NCI-H187 treated with DMSO at 0.1 percent for 48 hours (cell line): ENCODE measurements around the gene RPL35.

Experiments used
- DNase-seq: peaks from one replicate; lab custom pipeline; 2025; lab: John Stamatoyannopoulos, UW

The RPL35 gene

DNA sequence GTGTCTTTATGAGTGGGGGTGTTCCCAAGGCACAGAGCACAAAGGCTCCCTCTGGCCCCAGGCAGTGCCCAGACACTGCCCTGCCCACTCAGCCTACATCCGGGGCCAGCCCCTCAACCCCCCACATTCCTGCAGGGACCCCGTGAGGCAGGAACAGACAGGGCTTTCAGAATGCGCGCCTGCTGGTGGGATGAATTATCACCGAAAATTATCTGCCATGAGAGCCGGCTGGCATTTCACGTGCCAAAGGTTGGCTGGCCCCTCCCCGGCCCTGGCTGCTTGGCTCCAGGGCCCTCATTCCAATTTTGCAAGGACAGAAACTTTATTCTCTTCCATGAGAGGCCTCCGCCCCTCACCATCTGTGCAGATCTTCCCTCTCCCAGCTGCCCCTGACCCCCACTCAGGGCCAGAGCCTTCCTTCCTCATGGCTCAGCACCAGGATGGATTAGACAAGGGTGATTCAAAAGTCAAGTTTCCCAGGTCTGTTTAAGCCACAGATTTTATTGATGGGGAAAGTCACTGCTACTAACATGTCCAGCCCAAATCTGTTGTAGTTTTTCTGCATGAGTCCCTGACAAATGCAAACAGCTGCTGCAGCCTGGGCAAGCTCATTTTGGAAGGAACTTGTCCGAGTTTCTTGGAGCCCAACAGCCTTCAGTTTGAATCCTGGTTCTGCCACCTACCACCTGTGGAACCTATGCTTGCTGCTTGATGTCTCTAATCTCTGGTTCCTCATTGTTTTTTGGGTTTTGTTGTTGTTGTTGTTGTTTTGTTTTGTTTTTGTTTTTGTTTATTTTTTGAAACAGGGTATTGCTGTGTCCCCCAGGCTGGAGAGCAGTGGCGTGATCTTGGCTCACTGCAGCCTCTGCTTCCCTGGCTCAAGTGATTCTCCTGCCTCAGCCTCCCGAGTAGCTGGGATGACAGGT, 40.8 kb downstream of the RPL35 start:
- DNase-seq = no peak

DNA sequence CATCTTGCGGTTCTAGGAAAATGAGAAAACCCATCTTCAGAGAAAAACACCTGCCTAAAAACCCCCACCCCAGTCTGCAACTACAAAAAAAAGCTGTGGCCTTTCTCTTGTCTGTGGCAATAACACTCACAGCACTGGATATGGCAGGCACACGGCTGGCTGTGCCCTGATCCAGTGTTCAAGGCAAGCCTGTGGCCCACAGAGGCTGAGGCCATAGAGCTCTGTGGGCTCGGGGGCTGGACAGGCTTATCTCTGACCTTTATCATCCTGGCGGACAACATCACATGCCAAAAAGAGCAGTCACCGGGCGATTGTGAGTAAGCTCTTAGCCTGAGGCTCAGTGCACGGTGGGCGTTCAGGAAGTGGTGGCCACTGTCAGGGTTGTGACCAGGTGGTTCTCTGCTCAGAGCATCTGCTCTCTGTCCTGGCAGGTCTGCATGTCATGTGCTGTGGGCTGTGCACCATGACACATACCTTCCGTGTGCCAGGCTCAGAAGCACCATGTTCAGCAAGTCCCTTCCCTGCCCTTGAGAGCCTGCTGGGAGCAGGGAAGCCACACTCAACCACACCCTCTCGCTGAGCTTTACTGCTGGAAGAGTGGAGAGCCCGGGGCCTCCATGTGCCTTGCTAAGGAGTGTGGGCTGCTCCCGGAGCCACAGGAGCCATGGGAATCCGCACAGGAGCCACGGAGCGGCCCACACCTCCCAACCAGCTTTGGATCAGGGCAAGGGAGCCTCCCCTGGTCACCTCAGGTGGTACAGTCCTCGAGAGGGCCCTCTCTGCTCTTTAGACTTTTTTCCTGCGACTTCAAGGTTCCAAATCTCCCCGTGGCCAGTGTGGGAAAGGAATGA, 43.1 kb downstream of the RPL35 start:
- DNase-seq = no peak

DNA sequence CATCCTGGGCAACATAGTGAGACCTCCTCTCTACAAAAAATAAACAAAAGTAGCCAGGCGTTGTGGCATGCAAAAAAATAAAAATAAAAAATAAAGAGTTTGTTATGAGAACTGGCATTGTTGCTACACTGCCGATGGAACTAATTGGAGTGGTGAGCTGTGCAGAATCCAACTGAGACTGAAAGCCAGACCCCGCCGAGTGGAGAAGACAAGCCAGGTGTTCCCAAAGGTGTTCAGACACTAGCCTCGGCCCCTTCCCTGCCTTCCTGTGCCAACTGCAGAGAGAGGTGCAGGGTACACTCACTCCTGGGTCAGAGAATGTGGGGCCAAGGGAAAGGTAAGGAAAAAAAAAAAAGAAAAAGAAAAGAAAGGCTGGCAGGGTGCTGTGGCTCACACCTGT, 46.2 kb downstream of the RPL35 start:
- DNase-seq = no peak

DNA sequence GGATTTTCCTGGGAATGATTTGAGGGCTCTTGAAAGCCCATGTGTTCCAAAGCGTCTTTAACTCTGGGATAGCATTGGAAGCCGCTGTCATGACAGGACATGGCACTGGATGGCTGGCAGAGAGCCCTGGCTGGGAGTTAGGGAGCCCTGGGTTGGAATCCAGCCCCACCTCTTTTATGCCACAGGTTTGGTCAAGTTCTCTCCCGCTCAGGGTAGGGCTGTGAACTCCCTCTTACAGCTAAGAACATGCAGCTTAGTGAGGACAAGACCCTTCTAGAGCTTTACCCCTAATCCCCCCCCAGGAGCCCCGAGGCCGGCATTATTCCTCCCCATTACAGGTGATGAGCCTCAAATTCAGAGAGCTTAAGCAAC, 47.6 kb downstream of the RPL35 start:
- DNase-seq = no peak

DNA sequence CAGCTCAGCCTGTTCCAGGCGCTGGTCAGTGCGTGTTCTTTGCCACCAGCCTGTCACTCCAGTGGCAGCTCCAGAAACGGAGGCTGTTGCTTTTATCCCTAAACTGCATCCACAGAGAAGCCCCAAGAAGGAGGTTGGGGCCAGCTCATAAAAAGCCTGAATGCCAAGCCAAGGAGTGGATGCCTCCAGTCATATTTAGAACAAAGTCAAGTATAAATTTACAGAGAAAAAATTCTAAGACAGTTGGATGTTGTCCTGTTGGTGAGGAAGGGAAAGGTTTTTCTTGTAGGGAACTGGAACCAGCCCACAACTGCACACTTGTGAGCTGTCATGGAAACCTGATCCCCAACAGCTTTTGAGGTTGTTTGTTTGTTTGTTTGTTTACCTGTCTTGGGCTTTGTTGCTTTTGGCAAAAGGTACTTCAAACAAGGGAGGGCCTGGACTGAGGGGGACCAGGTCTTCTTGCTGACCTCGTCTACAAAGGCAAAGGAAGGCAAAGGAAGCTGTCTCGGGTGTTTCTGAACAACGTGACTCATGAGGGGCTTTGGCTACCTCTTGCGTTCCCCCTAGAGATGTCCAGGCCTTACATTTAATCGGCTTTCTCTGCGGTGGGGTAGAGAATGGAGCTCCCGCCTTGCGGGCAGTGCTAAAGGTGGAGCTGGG, 48.1 kb downstream of the RPL35 start:
- no peak for DNase-seq

DNA sequence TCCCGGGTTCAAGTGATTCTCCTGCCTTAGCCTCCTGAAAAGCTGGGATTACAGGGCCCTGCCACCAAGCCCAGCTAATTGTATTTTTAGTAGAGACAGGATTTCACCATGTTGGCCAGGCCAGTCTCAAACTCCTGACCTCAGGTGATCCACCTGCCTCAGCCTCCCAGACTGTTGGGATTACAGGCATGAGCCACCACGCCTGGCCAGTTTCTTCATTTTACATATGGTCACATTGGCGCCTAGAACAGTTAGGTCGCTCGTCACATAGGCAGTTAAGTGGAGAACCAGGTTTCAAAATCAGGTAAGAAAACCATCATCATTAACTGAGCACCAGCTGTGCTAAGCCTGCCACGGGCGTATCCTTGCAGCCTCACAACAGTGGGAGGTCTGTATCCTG, 48.7 kb downstream of the RPL35 start:
- DNase-seq = no peak

DNA sequence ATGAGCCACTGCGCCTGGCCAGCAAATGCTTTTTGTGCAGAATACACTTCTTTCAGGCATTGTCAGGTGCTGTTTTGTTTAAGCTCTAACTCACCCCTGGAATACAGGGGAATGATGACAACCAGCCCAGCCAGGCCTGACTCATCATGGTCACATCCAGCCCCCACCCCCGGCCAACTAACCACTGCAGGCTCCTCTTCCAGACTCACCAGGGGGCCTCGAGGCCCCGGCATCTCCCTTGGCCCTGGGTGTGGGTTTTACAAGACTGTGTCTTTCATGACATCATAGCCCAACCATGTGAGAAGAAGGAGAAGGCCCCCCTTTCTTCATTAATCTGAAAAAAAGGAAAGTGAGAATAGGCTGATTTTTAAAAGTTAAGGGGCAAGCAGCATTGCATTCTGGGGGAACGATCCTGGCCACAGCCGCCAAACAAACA, 49.3 kb downstream of the RPL35 start:
- DNase-seq = no peak

DNA sequence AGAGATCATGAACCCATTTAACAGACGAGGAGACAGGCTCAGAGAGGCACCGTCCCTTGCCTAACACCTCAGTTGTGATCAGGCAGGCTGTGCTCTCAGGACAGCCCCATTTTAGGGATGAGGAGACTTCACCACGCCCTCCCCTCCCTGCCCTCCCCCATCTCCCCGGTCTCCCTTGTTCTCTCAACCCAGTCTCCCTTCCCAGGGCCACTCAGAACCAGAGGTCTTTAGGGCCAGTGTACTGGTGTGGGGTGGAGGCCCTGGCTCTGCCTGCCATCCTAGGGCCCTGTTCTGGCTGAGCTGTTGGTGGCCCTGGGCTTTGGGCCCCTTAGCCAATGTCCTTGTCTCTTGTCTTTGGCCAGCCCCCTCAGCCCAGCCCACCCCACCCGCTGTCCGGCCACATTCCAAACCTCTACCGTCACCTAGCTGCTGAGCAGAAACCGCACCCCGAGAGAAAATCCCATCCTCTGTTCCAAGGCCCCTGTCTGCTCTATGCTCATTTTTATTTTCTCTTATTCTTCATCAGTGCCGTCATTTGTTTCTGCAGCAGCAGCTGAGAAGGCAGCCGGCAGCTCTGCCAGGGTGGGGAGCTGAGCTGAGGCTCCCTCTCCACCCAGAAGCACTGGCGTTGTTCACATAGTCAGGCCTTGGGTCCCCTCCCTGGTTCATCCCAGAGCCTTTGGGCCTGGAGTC, 50.9 kb downstream of the RPL35 start:
- DNase-seq = no peak

DNA sequence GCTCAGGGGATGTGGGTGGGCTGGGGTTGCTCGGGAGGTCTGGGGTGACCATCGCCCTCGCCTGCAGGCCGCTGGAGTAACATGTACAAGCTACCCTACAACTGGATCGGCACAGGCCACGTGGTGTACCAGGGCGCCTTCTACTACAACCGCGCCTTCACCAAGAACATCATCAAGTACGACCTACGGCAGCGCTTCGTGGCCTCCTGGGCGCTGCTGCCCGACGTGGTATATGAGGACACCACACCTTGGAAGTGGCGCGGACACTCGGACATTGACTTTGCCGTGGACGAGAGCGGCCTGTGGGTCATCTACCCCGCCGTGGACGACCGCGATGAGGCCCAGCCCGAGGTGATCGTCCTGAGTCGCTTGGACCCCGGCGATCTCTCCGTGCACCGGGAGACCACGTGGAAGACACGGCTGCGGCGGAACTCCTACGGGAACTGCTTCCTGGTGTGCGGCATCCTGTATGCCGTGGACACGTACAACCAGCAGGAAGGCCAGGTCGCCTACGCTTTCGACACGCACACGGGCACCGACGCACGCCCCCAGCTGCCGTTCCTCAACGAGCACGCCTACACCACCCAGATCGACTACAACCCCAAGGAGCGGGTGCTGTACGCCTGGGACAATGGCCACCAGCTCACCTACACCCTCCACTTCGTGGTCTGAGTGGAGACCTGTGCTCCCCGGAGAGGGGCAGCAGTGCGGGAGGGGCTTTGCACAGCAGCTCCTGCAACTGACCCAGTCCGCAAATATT, 51.8 kb downstream of the RPL35 start:
- no peak for DNase-seq

DNA sequence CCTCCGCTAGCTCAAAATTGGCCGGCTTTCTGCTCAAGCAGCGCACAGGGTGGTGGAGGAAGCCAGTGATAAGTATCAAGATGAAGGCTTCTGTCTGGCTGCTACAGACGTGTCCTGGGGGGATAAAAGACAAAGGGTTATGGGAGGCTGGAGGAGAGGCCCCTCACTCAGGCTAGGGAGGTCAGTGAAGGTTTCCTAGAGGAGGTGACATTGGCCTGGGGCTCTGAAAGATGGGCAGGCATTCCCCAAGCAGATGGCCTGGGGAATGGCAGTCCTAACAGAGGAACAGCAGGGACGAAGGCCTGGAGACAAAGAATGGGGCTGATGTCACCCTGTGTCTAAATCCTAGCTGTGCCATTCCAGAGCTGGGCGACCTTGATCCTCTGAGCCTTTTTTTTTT, 52.5 kb downstream of the RPL35 start:
- no peak for DNase-seq

DNA sequence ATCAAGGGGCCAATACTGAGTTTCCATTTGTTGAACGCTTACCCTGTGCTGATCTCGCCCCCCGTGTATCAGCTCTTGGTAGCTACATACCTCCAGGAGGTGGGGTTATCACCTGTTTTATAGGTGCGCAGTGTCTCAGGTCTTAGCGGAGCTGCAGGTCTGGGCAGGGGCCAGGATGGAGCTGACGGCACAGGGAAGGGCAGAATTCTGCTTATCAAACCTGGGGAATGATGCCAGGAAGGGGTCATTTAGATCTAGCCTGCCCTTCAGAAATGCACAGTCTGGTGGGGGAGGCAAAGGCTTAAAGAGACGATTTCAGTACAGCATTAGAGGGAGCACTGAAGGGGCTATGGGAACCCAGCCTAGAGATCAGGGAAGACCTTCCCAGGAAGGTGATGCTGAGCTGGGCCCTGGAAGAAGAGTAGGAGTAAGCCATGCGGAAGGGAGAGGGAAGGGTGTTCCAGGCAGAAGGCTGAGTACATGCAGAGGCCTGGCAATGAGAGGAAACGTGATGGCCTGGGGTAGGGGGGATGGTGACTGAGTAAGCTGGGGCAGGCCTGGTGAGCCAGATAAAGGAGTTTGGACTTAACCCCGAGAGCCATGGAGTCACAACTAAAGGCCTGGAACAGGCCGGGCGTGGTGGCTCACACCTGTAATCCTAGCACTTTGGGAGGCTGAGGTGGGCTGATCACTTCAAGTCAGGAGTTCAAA, 53.4 kb downstream of the RPL35 start:
- no peak for DNase-seq
